Adipocyte (in vitro differentiated cells): ENCODE results near the gene LRGUK.

Experiments used
- DNase-seq: peaks from one replicate; pipeline ENCODE4 v3.0.0-alpha.2; 2015; ENCODE audit warnings: low read depth
- H3K27me3 ChIP-seq: replicated peaks from 2 replicates; pipeline ENCODE4 v1.7.0; 2013; ENCODE audit warnings: mild to moderate bottlenecking, low read length, moderate library complexity; ENCODE audit not compliant: control insufficient read depth, insufficient read depth
- H3K36me3 ChIP-seq: 2 replicates; pipeline ENCODE4 v1.7.0; 2013; ENCODE audit warnings: low read length, mild to moderate bottlenecking, moderate library complexity; ENCODE audit not compliant: control insufficient read depth, insufficient read depth, severe bottlenecking
- H3K4me1 ChIP-seq: 2 replicates; pipeline ENCODE4 v1.7.0; 2013; ENCODE audit warnings: mild to moderate bottlenecking, low read length, moderate library complexity; ENCODE audit not compliant: control insufficient read depth, insufficient read depth
- H3K4me3 ChIP-seq: 2 replicates; pipeline ENCODE4 v1.7.0; 2013; ENCODE audit warnings: mild to moderate bottlenecking, low read length, moderate library complexity
- H3K9ac ChIP-seq: 2 replicates; pipeline ENCODE4 v1.7.0; 2013; ENCODE audit warnings: mild to moderate bottlenecking, low read length, moderate library complexity
- H3K9me3 ChIP-seq: 2 replicates; pipeline ENCODE4 v1.7.0; 2013; ENCODE audit warnings: mild to moderate bottlenecking, low read length, moderate library complexity; ENCODE audit not compliant: control insufficient read depth

The LRGUK gene

DNA sequence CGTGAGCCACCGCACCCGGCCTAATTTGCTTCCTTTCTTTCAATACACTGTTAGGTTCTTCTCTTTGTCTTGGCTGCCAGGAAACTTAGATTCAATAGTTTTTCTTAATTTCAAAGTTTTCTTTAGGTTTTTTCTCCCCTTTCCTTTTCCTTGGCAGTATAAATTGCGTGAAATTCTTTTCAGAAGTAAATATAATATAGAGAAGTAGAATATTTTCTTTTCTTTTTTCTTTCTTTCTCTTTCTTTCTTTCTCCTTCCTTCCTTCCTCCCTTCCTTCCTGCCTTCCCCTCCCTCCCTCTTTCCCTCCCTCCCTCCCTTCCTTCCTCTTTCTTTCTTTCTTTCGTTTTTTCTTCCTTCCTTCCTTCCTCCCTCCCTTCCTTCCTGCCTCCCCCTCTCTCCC, 1.7 kb downstream of the LRGUK start:
- Histone ChIP-seq H3K27me3 (no peaks in the 10 kb centered on the region), H3K9ac (no peak overlapping the region), H3K9me3 (no peaks in the 10 kb centered on the region), H3K36me3 (no peaks in the 10 kb centered on the region), H3K4me1 (peaks cover 9% of the 10 kb centered on the region), H3K4me3 (no peak overlapping the region)
- DNase-seq, result no peak

DNA sequence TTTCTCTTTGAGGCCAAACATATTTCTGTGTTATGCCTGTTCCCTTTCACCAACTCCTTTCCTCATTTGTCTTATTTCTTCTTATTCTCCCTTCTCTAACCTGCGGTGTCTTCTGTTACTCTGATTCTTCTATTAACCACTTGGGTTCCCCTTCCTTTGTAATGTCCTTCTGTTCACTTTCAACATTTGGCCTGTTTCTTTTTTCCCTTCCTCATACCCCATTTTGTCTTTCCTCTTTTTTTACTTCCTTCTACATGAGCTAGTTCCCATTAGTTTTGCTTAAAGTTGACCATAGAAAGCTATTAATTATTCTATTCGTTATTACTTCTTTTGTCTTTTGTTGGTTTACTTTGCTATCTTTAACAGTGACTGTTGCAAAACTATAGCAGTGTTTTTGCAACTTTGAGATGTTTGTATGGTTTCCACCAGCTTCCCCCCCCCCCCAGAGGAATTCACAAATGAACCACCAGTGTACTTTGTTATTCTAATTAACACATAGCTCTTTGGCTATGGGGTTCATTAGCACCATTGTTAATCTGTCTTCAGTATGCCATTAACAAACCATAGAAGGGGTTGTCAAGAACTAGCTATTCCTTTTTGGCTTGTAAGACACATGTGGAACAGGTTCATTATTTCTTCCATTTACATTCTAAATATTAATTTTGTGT, 2.9 kb downstream of the LRGUK start:
- Histone ChIP-seq H3K4me3 (no peak overlapping the region), H3K27me3 (no peaks in the 10 kb centered on the region), H3K36me3 (no peaks in the 10 kb centered on the region), H3K9ac (no peak overlapping the region), H3K4me1 (peaks cover 9% of the 10 kb centered on the region), H3K9me3 (no peaks in the 10 kb centered on the region)
- no peak for DNase-seq

- no peaks in the 10 kb centered on the region for H3K4me1 ChIP-seq
- no peak overlapping the region for H3K4me3 ChIP-seq
- H3K9ac ChIP-seq, result no peak overlapping the region
- no peaks in the 10 kb centered on the region for H3K36me3 ChIP-seq
- H3K27me3 ChIP-seq, result no peaks in the 10 kb centered on the region
- DNase-seq, result no peak
- H3K9me3 ChIP-seq, result peaks cover 4% of the 10 kb centered on the region
Observed at GRCh38 chr7:134134004-134134403, 6.9 kb downstream of the LRGUK start.

GRCh38 chr7:134140889-134141867, 14.0 kb downstream of the LRGUK start:
- Histone ChIP-seq H3K27me3 (no peaks in the 10 kb centered on the region), H3K9me3 (no peaks in the 10 kb centered on the region), H3K4me3 (no peak overlapping the region), H3K9ac (no peak overlapping the region), H3K4me1 (no peaks in the 10 kb centered on the region), H3K36me3 (no peaks in the 10 kb centered on the region)
- peak; percentile 77 for DNase-seq

DNA sequence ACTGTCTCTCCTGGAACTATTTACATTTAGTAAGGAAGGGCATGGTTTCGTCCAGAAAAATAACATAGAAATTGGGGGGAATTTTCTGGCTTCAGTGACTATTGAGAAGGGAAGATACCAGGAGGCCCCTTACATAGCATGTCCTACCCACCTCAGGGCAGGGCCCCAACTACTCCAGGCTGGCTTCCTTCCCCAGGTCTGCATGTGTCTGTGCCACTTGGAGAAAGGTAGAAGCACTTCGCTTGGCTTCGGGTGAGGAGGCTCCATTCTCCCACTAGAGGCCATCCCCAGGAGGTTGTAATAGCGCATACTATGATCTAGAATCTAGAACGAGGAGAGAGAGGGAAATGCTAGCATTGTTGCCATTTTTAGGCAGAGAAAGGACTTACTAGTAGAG, 14.7 kb downstream of the LRGUK start:
- DNase-seq, result no peak
- Histone ChIP-seq H3K27me3 (no peaks in the 10 kb centered on the region), H3K36me3 (no peaks in the 10 kb centered on the region), H3K9ac (no peak overlapping the region), H3K9me3 (no peaks in the 10 kb centered on the region), H3K4me1 (no peaks in the 10 kb centered on the region), H3K4me3 (no peak overlapping the region)

DNA sequence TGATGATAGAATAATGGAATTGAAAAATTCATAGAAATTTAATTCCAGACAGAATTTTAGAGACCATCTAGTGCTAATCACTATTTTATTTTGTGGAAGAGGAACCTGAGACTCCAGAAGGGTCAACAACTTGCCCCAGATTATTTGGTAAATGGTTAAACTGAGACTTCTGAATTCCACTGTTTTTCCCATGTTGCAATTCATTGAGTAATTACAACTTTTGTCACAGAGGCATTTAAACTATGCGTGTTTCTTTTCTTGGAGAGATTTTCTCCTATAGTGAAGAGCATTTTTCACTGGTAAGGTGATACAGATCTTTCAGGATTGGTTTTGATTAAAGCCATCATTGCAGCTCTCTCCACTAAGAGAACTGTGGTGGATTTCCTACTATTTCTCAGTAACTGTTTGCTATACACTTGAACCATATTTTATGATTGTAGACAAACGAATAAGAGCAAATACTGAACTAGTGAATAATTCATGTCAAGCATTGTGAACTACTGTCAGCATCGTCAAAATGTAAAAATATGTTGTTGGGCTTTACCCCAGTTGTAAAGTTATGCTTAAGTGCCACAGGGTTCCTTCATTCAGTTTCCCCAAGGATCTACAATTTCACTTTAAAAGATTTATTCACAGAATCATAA, 26.5 kb downstream of the LRGUK start:
- H3K27me3 ChIP-seq, result no peaks in the 10 kb centered on the region
- peak overlapping the region; percentile 7 for H3K4me3 ChIP-seq
- no peaks in the 10 kb centered on the region for H3K36me3 ChIP-seq
- no peak overlapping the region for H3K9ac ChIP-seq
- peak; percentile 18 for DNase-seq
- peaks cover 19% of the 10 kb centered on the region for H3K9me3 ChIP-seq
- peaks cover 29% of the 10 kb centered on the region for H3K4me1 ChIP-seq

GRCh38 chr7:134154581-134155130, 27.5 kb downstream of the LRGUK start:
- H3K4me3 ChIP-seq, result no peak overlapping the region
- peak; percentile 8 for DNase-seq
- H3K36me3 ChIP-seq, result no peaks in the 10 kb centered on the region
- H3K4me1 ChIP-seq, result peaks cover 29% of the 10 kb centered on the region
- H3K27me3 ChIP-seq, result no peaks in the 10 kb centered on the region
- H3K9ac ChIP-seq, result no peak overlapping the region
- peaks cover 19% of the 10 kb centered on the region for H3K9me3 ChIP-seq

DNA sequence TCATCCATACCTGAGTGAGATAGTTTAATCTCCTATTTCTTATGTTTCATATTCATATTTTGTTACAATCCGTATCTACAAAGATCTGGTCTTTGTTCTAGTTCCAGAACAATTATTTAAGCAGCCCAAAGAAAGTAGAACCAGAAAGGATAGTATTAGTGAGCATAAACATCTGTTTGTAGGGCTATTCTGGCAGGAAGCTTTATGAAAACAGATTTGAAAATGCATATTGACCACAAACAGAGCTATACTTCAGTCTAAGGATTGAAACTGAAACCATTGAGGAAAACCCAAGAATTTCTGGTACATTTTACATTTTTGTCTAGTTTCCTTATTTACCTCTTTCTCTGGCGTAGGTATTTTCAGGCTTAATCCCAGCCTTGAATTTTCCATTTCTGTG, 28.1 kb downstream of the LRGUK start:
- Histone ChIP-seq H3K36me3 (no peaks in the 10 kb centered on the region), H3K4me3 (no peak overlapping the region), H3K4me1 (peaks cover 29% of the 10 kb centered on the region), H3K27me3 (no peaks in the 10 kb centered on the region), H3K9me3 (peaks cover 19% of the 10 kb centered on the region), H3K9ac (no peak overlapping the region)
- no peak for DNase-seq

- peaks cover 29% of the 10 kb centered on the region for H3K4me1 ChIP-seq
- H3K9ac ChIP-seq, result no peak overlapping the region
- no peak overlapping the region for H3K4me3 ChIP-seq
- no peaks in the 10 kb centered on the region for H3K27me3 ChIP-seq
- H3K9me3 ChIP-seq, result peaks cover 14% of the 10 kb centered on the region
- DNase-seq, result no peak
- H3K36me3 ChIP-seq, result no peaks in the 10 kb centered on the region
Observed at GRCh38 chr7:134155871-134156270, 28.7 kb downstream of the LRGUK start.

- Histone ChIP-seq H3K36me3 (no peaks in the 10 kb centered on the region), H3K27me3 (no peaks in the 10 kb centered on the region), H3K4me3 (no peak overlapping the region), H3K4me1 (no peaks in the 10 kb centered on the region), H3K9me3 (no peaks in the 10 kb centered on the region), H3K9ac (no peak overlapping the region)
- DNase-seq, result no peak
Observed at GRCh38 chr7:134165252-134165651, 38.1 kb downstream of the LRGUK start.

- no peak for DNase-seq
- H3K27me3 ChIP-seq, result no peaks in the 10 kb centered on the region
- no peak overlapping the region for H3K9ac ChIP-seq
- H3K4me3 ChIP-seq, result no peak overlapping the region
- H3K36me3 ChIP-seq, result no peaks in the 10 kb centered on the region
- H3K9me3 ChIP-seq, result no peaks in the 10 kb centered on the region
- no peaks in the 10 kb centered on the region for H3K4me1 ChIP-seq
Observed at GRCh38 chr7:134167250-134167649, 40.1 kb downstream of the LRGUK start.
